ENCODE results near the gene ROM1. TPM values are rescaled to one million over a fixed set of nuclear protein-coding genes. Genes with fewer than 3 reads are reported as not detected.
A peak's percentile ranks its signal among the peaks of the same experiment; 100 is the strongest.
"Not testable (repeated sequence)": the region's sequence is repeated elsewhere in the genome, so short reads cannot be mapped to it uniquely, and the experiment has no call there.

Gene ROM1
- total RNA-seq, 1 experiment from 2014 or later: 3.1 TPM

DNA sequence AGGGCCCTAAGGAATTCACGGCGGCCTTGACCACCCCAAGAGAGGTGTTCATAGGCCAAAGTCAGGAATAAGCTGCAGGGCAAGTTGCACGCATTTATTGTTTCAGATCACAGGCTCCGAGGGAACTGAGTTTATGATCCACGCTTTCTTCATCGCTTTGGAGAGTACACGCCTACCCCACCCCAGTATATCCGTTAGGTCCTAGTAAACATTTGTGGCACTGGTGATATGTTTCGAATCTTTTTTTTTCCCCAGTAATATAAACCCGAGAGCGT is 32.6 kb downstream of the ROM1 start:
- peaks cover 82% of the 10 kb centered on the region for H3K36me3 ChIP-seq
- peak overlapping the region; percentile 77 for H3K4me3 ChIP-seq
- DNase-seq (ENCODE audit: low read depth in 1 of 2, low spot score in 2 of 2): no peak
- H3K27ac ChIP-seq: peak overlapping the region; percentile 67; the same call in 1 of the 2 replicates
- H3K9me3 ChIP-seq (replicated peaks): no peaks in the 10 kb centered on the region
- peaks cover 15% of the 10 kb centered on the region for H3K4me1 ChIP-seq (replicated peaks)
- H3K27me3 ChIP-seq (replicated peaks): no peaks in the 10 kb centered on the region

DNA sequence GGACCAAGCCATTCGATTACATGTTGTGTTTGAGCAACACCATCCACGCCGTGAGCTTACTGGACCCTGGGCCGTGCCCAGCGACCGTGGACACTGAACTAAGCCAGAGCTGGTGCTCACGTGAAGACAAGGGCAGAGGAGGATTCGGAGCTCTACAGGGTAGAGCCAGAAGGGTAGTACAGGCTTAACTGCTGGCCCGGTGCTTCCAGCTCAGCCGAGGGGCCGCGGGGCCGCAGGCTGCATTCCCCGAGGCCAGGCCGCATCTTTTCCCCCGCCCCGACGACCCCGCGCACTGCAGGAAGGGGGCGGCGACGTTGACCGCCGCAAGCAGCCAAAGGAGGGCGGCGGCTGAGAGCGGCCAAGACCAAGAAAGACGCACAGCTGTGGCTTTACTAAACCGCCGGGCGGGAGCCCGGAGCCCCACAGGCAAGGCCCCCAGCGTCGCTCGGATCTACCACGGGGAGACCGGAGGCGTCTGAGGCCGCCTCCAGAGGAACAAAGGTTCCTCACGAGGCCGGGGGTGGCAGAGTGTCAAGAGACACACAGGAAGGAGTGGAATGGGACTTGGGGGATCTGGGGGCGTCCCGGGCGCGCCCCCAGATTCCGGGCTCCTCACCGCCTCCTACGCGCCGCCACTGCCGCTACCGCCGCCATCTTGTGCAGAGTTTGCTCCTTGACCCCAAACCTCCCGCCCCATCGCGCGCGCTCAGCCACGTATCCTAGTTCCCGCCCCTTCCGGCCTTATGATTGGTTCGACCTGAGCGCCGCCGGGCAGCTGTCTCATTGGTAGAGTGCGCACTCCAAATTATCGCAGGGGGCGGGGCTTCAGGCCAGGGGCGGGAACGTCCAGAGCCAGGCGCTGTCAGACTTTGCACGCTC is 33.1 kb downstream of the ROM1 start, which contains the start of gene GANAB:
Gene GANAB, minus strand, starts transcription at position 668 of the 879 bp plus-strand sequence. Its CDS starts 14 bp downstream, at position 654.
- peak within 1 kb of the TSS; percentile 77 for H3K4me3 ChIP-seq
- H3K27ac ChIP-seq: peak within 1 kb of the TSS; percentile 67
- no peaks in the 10 kb centered on the region for H3K27me3 ChIP-seq (replicated peaks)
- H3K9me3 ChIP-seq (replicated peaks): no peaks in the 10 kb centered on the region
- DNase-seq (ENCODE audit: low read depth in 1 of 2, low spot score in 2 of 2): peak; percentile 96 to 100
- H3K36me3 ChIP-seq: peaks cover 80% of the 10 kb centered on the region
- H3K4me1 ChIP-seq (replicated peaks): peaks cover 15% of the 10 kb centered on the region

DNA sequence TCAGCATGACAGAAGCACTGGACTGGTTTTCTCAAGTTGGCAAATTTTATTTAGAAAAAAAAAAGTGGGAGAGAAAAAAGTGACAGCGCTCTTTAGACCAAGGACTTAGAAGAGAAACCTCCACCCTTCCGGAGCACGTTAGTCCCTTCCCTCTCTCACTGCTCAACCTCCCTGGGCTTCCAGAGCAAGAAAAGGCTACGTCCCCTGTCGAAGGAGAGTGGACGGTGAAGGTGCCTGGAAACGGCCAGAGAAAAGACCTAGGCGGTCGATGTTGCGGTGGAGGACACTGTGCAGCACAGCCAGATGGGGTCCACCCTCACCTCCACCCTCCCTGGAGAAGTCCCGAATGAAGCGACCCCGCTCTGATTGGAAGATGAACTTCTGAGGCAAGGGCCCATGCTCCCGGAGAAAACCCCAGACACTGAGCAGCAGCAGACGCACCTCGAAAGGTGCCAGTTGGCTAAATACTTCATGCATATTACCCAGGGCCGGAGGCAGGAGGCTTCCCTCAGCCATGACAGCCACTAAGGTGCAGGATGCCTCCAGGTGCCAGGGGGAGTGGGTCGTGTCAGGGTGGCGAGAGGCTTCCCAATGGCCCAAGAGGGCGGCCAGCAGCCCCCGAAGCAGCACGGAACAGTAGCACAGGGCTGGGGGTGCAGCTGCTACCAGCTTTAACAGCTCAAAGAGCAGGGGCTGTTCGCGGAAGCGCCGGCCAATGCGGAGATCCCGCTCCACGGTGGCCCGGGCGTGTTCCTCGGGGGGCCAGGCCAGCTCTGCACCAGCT is 34.0 kb downstream of the ROM1 start:
- H3K4me1 ChIP-seq (replicated peaks): peaks cover 15% of the 10 kb centered on the region
- H3K27ac ChIP-seq: no peak overlapping the region
- no peak for DNase-seq (ENCODE audit: low read depth in 1 of 2, low spot score in 2 of 2)
- no peaks in the 10 kb centered on the region for H3K9me3 ChIP-seq (replicated peaks)
- no peak overlapping the region for H3K4me3 ChIP-seq
- H3K27me3 ChIP-seq (replicated peaks): no peaks in the 10 kb centered on the region
- H3K36me3 ChIP-seq: peaks cover 77% of the 10 kb centered on the region

DNA sequence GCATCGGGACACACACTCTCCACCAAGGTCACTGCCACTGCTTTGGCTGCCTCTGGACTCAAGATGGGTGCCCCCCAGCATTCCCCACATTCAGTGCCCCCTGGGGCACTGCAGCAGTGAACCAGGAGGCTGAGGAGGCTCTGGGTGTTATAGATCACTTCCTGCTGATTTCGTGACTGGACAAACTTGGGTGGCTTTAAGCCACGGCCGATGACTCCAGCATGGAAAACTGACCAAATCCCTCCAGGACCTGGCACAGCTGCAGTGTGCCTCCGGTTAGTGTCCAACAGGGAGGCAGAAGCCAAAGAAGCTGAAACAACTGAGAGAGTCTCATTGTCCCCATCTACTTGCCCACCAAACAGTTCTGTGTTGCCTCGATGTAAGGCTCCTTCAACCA is 34.5 kb downstream of the ROM1 start:
- H3K27ac ChIP-seq: no peak overlapping the region
- H3K4me1 ChIP-seq (replicated peaks): peaks cover 15% of the 10 kb centered on the region
- H3K4me3 ChIP-seq: no peak overlapping the region
- peaks cover 71% of the 10 kb centered on the region for H3K36me3 ChIP-seq
- H3K27me3 ChIP-seq (replicated peaks): no peaks in the 10 kb centered on the region
- H3K9me3 ChIP-seq (replicated peaks): no peaks in the 10 kb centered on the region
- no peak for DNase-seq (ENCODE audit: low read depth in 1 of 2, low spot score in 2 of 2)

DNA sequence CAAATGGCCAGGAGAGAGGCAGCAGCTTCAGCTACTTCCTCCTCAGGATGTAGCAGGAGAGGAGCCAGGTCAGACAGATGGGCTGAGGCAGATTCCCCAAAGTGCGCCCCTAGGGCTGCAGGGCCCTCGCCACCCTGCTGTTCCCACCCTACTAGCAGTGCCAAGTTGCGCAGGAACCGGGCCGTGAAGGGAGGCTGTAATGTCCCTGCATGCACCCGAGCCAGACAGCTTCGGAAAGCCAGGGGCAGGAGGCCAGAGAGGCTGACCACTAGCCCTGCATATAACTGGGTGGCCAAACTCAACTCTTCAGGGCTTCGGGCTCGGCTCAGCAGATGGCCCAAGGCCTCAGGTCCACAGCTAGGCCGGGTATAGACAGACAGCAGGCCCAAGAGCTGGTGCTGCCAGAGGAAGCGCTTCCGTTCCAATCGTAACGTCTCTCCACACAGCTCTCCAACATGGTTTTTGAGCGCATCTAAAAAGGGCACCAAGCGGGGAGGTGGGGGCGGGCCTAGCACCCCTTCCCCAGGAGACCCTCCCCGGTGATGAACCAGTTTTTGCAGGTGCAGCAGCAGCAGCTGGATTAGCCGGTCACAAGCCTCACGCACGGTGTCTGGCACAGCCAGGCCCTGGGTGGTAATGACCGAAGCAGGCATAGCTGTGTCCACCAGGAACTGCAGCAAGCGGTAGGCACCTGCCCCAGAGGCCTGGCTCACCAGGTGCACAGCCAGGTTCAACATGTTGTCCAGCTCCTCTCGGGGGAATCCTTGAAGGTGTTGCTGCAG is 35.3 kb downstream of the ROM1 start:
- H3K36me3 ChIP-seq: peaks cover 67% of the 10 kb centered on the region
- H3K4me1 ChIP-seq (replicated peaks): peaks cover 15% of the 10 kb centered on the region
- no peak for DNase-seq (ENCODE audit: low read depth in 1 of 2, low spot score in 2 of 2)
- H3K4me3 ChIP-seq: no peak overlapping the region
- no peak overlapping the region for H3K27ac ChIP-seq
- no peaks in the 10 kb centered on the region; the same call in 1 of the 2 replicates for H3K9me3 ChIP-seq (replicated peaks)
- no peaks in the 10 kb centered on the region for H3K27me3 ChIP-seq (replicated peaks)

DNA sequence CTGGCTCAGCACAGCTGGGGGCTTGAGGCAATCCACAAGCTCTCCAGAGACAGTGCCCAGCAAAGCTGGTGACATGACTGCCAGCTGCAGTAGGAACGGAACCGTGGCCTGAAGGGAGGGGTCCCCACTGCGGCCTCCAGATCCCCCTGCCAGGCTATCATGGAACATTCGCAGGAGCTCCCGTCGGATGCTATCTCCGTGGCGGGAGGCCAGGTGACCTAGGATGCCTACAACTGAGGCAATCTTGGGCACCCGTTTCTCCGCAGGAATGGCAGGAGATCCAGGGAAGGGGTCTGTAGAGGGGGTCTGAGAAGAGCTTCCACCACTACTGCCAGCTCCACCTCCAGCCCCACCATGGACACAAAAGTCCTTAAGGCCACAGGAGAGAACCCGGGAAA is 35.9 kb downstream of the ROM1 start:
- Histone ChIP-seq H3K36me3 (peaks cover 61% of the 10 kb centered on the region), H3K9me3 (replicated peaks) (no peaks in the 10 kb centered on the region; the same call in 1 of the 2 replicates), H3K27me3 (replicated peaks) (no peaks in the 10 kb centered on the region), H3K4me3 (no peak overlapping the region), H3K27ac (no peak overlapping the region), H3K4me1 (replicated peaks) (peaks cover 15% of the 10 kb centered on the region)
- no peak for DNase-seq (ENCODE audit: low read depth in 1 of 2, low spot score in 2 of 2)

DNA sequence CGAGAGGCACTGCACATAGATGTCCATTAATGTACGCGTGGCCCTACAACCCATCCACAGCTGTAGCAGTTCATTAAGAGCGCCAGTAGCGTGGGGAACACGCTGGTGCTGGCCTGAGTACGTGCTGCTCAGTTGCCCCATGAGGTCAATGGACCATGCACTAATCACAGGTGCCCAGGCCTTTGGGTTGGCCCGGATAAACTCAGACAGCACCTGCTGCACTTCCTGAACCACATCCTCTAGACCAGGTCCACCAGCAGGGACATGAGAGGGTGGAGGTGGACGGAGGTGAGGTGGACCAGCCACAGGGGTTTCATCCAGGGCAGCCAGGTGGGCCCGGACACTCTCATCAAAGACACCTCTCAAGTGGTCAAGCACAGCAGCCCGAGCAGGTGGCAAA is 36.4 kb downstream of the ROM1 start:
- Histone ChIP-seq H3K4me3 (no peak overlapping the region), H3K36me3 (peaks cover 56% of the 10 kb centered on the region), H3K9me3 (replicated peaks) (no peaks in the 10 kb centered on the region; the same call in 1 of the 2 replicates), H3K27ac (no peak overlapping the region), H3K4me1 (replicated peaks) (peaks cover 20% of the 10 kb centered on the region), H3K27me3 (replicated peaks) (no peaks in the 10 kb centered on the region)
- DNase-seq (ENCODE audit: low read depth in 1 of 2, low spot score in 2 of 2): no peak

DNA sequence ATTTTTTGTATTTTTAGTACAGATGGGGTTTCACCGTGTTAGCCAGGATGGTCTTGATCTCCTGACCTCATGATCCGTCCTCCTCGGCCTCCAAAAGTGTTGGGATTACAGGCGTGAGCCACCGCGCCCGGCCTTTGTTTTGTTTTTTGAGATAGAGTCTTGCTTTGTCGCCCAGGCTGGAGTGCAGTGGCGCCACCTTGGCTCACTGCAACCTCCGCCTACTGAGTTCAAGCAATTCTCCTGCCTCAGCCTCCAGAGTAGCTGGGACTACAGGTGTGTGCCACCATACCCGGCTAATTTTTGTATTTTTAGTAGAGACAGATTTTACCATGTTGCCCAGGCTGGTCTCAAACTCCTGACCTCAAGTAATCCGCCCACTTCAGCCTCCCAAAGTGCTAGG is 37.2 kb downstream of the ROM1 start:
- H3K4me3 ChIP-seq; H3K27ac ChIP-seq; H3K27me3 ChIP-seq (replicated peaks); H3K9me3 ChIP-seq (replicated peaks); DNase-seq (ENCODE audit: low read depth in 1 of 2, low spot score in 2 of 2): not testable (repeated sequence)
- Histone ChIP-seq H3K36me3 (peaks cover 49% of the 10 kb centered on the region), H3K4me1 (replicated peaks) (peaks cover 16% of the 10 kb centered on the region)

DNA sequence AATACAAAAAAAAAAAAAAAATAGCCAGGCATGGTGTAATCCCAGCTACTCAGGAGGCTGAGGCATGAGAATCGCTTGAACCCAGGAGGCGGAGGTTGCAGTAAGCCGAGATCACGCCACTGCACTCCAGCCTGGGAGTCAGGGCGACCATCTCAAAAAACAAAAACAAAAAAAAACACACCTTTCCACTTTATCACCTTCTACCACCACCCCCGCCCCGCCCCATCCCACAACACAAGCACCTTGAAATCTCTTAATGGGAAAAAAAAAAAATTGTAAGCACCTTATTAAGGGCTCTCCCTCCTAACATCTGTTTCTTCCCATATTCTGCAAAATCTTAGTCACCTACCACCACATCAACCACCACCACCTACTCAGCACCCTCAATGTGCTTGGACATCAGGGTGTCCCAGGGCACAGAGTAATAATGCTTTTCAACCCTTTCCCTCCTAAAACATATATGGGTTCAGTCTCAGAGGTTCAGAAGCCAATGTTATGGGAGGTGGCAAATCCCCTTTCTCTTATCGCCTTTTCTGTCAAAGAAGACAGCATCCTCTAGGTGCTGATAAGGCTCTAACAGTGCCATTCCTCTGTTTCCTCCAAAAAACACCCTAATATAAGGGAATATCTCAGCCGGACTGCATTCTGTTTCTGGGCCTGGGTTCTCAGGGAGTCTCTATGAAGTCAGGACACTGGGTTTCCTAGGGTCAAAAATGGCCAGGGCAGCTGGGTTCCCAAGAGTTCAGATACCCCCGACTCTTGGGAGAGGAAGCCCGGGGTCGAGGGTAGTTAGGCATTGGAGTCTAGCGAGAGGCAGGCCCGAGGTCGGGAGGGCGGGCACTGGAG is 39.3 kb downstream of the ROM1 start:
- no peaks in the 10 kb centered on the region for H3K27me3 ChIP-seq (replicated peaks)
- peaks cover 35% of the 10 kb centered on the region for H3K36me3 ChIP-seq
- peaks cover 7% of the 10 kb centered on the region for H3K4me1 ChIP-seq (replicated peaks)
- H3K27ac ChIP-seq: peak overlapping the region; percentile 59
- peak overlapping the region; percentile 95 for H3K4me3 ChIP-seq
- no peaks in the 10 kb centered on the region; the same call in 1 of the 2 replicates for H3K9me3 ChIP-seq (replicated peaks)
- DNase-seq (ENCODE audit: low read depth in 1 of 2, low spot score in 2 of 2): no peak

DNA sequence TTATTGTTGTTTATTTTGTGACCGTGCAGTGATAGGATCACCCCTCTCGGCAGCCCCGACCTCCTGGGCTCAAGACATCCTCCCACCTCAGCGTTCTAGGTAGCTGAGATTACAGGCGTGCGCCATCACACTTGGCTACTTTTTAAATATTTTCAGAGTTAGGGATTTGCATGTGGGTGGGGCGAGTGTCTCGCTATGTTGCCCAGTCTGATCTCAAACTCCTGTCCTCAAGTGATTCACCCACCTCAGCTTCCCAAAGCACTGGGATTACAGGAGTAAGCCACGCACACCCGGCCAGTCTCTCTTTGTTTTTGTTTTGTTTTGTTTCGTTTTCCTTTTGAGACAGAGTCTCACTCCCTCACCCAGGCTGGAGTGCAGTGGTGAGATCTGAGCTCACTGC is 41.2 kb downstream of the ROM1 start:
- no peaks in the 10 kb centered on the region; the same call in 1 of the 2 replicates for H3K9me3 ChIP-seq (replicated peaks)
- H3K27ac ChIP-seq: no peak overlapping the region
- no peaks in the 10 kb centered on the region for H3K27me3 ChIP-seq (replicated peaks)
- peaks cover 16% of the 10 kb centered on the region for H3K36me3 ChIP-seq
- H3K4me3 ChIP-seq: no peak overlapping the region
- H3K4me1 ChIP-seq (replicated peaks): peaks cover 7% of the 10 kb centered on the region
- no peak for DNase-seq (ENCODE audit: low read depth in 1 of 2, low spot score in 2 of 2)

DNA sequence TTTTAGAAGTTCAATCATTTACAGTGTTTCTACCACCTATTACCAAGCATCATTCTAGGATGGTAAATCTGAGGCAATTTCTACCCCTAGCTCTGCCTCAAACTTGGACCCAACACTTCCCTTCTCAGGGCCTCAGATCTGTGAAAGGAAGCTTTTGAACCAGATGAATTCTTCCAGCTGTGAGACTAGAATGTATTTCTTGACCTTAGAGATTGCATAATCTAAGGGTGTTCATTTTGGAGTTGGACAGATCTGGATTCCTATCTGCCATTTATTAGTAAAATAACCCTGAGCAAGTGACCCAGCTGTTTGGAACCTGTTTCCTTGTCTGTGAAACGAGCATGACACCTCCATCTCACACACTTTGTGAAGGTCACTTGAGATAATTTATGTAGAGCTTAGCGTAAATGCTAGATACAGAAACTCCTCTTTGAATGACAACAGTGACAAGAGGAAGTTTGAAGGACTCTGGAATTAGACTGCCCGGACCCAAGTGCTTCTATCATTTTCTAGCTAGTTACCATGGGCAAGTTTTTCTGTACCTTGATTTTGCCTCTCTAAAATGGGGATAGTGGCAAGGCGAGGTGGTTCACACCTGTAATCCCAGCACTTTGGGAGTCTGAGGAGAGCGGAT is 43.9 kb downstream of the ROM1 start:
- no peaks in the 10 kb centered on the region for H3K27me3 ChIP-seq (replicated peaks)
- H3K4me1 ChIP-seq (replicated peaks): peaks cover 7% of the 10 kb centered on the region
- no peak overlapping the region for H3K27ac ChIP-seq
- DNase-seq (ENCODE audit: low read depth in 1 of 2, low spot score in 2 of 2): no peak
- no peak overlapping the region for H3K4me3 ChIP-seq
- peaks cover 16% of the 10 kb centered on the region for H3K36me3 ChIP-seq
- no peaks in the 10 kb centered on the region; the same call in 1 of the 2 replicates for H3K9me3 ChIP-seq (replicated peaks)

DNA sequence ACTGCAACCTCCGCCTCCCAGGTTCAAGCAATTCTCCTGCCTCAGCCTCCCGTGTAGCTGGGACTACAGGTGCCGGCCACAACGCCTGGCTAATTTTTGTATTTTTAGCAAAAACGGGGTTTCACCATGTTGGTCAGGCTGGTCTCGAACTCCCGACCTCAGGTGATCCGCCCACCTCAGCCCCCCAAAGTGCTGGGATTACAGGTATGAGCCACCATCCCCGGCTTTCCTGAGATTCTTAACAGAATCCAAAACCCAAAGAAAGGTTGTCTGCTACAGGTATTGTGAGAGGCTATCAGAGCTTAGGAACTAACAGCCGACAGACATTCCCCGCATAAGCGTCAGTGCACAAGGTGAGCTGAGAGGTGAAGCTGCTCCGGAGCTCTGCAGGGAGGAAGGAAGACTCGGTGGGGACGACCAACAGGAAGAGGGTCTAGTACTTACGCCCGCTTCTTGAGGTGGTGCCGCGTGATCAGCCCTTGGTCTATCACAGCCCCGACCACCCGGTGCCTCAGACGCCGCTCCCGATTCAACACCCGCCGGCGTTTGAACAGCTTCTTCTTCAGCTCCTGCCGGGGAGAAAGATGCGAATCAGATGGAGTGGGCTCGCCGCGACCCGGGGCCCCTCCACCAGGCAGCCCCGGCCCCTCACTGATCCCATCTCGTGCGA is 51.5 kb downstream of the ROM1 start:
- peak in 1 of 2 experiments; percentile 69 for DNase-seq (ENCODE audit: low read depth in 1 of 2, low spot score in 2 of 2)
- peak overlapping the region; percentile 37 for H3K27ac ChIP-seq

More for the DNA sequence above, 51.5 kb downstream of the ROM1 start:
- no peaks in the 10 kb centered on the region for H3K27me3 ChIP-seq (replicated peaks)
- peaks cover 56% of the 10 kb centered on the region for H3K36me3 ChIP-seq
- peak overlapping the region; percentile 61 for H3K4me3 ChIP-seq
- H3K4me1 ChIP-seq (replicated peaks): peaks cover 14% of the 10 kb centered on the region
- no peaks in the 10 kb centered on the region; the same call in 1 of the 2 replicates for H3K9me3 ChIP-seq (replicated peaks)

Data from SJSA1 (cell line).